GM18502 (cell line): ENCODE results near the gene OR2V1.

Experiments
- ATAC-seq: cut with Tn5 transposase; IDR thresholded peaks from one replicate; pipeline ENCODE4 v1.9.1; 2021; ENCODE audit warnings: mild to moderate bottlenecking; ENCODE audit not compliant: unreplicated experiment, poor library complexity

Gene OR2V1

GRCh38 chr5:181084621-181085195 lies 46.3 kb downstream of the OR2V1 start:
- no peak for ATAC-seq

DNA sequence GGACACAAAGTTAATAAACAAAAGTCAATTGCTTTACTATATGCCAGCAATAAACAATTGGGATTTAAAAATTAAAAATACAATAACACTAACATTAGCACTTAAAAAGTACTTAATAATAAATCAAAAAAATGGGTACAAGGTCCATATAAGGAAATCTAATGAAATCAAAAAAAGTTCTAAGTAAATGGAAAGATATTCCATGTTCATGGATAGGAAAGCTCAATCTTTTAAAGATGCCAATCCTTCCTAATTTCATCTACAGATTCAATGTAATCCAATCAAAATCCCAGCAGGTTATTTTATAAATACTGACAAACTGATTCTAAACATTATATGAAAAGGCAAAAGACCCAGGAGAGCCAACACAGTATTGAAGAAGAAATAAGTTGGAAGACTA lies 49.0 kb downstream of the OR2V1 start:
- no peak for ATAC-seq

DNA sequence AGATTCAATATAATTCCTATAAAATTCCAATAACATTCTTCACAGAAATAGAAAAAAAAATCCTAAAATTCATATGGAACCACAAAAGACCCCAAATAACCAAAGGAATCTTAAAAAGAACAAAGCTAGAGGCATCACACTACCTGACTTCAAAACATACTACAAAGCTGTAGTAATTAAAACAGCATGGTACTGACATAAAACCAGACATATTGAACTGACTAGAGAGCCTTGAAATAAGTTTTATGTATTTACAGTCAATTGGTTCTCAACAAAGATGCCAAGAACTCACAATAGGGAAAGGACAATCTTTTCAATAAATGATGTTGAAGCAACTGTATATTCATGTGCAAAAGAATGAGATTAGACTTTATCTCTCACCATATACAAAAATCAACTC lies 54.0 kb downstream of the OR2V1 start:
- no peak for ATAC-seq
